ENCODE measurements around the gene ALK. TPM values are rescaled to one million over a fixed set of nuclear protein-coding genes. Genes with fewer than 3 reads are reported as not detected.

Gene ALK
- total RNA-seq, 2 donors from 2014 or later: 0.16 to 0.26 TPM

- Histone ChIP-seq H3K36me3 (no peaks in the 10 kb centered on the region), H3K27ac (no peak overlapping the region), H3K4me1 (no peaks in the 10 kb centered on the region), H3K9me3 (no peaks in the 10 kb centered on the region), H3K27me3 (no peaks in the 10 kb centered on the region), H3K4me3 (no peak overlapping the region)
- DNase-seq (ENCODE audit: low spot score): no peak
- TF ChIP-seq CTCF (IDR thresholded peaks at IDR 0.05): no peak
These were observed 567.9 kb downstream of the ALK start for GRCh38 chr2:29353403-29353991.

DNA sequence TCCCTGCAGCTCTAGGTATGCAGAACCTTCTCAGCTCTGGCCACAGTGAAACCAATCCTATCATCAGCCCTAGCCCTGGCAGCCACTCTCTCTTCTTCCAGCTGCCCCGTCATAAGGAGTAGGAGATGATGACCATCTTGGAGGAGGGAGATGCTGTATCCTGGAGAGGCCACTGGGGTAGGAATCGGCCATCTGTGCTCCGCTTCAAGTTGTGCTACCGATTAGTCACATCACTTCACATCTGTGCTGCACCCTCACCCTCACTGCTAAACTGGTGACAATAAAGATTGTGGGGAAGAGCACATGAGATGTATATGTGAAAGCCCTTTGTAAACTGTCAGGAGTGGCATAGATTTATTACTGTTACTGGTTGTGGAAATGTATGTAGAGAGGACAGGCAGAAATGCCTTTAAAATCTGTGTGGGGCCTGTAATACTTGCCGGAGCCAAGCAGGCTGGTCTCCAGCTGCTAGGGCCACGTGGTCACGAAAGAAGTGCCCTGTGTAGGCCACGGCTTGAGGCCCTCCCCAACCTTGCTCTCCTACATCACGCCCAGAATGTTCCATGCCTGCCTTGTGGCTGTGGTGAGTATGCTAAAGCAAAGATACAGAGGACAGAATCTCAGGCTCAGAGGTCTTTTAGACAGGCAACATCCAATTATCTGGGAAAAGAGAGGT, 569.3 kb downstream of the ALK start:
- Histone ChIP-seq H3K9me3 (no peaks in the 10 kb centered on the region), H3K27me3 (no peaks in the 10 kb centered on the region), H3K36me3 (no peaks in the 10 kb centered on the region), H3K27ac (no peak overlapping the region), H3K4me3 (no peak overlapping the region), H3K4me1 (no peaks in the 10 kb centered on the region)
- DNase-seq (ENCODE audit: low spot score): no peak
- TF ChIP-seq CTCF (IDR thresholded peaks at IDR 0.05): no peak

DNA sequence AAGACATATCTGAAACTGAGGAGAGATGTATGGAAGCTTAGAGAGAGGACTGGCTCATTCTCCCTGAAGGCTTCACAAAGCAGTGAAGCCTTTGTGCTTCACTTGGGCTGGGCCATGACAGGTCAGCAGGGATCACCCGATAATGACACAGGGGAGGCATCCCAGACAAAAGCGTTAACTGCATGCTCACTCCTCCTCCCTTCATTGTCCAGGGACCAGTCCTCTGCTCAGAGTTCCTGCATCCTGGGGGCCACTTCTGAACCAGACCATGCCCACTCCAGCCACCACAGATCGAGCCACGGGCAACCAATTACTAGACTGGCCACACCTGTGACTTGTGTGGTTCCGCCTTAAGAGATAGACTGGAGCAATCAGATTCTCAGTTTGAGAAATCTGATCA, 570.1 kb downstream of the ALK start:
- TF ChIP-seq CTCF (IDR thresholded peaks at IDR 0.05): no peak
- Histone ChIP-seq H3K4me1 (no peaks in the 10 kb centered on the region), H3K36me3 (no peaks in the 10 kb centered on the region), H3K9me3 (no peaks in the 10 kb centered on the region), H3K4me3 (no peak overlapping the region), H3K27ac (no peak overlapping the region), H3K27me3 (no peaks in the 10 kb centered on the region)
- DNase-seq (ENCODE audit: low spot score): no peak

DNA sequence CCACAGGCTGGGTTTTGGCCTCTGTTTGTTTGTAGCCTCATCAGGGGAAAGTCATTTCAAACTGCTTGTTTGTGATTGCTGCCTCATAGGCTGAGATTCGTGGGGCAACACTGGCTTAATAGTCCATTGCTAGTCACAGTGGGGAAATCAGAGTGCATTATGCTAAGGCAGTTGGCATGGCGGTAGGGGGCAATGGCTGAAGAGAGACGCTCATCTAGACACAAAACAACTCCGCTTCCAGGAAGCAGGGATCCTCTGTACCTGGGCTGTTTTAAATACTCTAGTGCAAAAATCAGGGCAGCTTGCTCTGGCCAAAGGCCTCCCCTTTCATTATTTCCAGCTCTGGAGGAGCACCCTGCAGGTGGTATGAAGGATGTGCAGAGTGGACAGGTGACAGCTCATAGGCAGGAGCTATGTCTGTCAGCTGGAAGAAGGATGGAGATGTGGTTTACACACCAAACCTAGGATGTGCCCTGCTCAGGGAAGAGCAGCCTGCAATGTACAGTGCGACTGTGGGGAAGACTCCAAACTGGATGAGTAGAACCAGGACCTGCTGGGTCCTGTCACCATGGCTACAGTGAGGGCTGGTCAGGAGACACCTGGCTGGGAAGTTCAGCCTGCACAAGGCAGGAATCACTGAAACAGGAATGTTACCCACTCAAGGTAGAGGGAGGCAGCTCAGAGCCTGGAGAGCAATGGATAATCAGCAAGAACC, 571.9 kb downstream of the ALK start:
- no peak overlapping the region for H3K4me3 ChIP-seq
- no peaks in the 10 kb centered on the region for H3K4me1 ChIP-seq

DNA sequence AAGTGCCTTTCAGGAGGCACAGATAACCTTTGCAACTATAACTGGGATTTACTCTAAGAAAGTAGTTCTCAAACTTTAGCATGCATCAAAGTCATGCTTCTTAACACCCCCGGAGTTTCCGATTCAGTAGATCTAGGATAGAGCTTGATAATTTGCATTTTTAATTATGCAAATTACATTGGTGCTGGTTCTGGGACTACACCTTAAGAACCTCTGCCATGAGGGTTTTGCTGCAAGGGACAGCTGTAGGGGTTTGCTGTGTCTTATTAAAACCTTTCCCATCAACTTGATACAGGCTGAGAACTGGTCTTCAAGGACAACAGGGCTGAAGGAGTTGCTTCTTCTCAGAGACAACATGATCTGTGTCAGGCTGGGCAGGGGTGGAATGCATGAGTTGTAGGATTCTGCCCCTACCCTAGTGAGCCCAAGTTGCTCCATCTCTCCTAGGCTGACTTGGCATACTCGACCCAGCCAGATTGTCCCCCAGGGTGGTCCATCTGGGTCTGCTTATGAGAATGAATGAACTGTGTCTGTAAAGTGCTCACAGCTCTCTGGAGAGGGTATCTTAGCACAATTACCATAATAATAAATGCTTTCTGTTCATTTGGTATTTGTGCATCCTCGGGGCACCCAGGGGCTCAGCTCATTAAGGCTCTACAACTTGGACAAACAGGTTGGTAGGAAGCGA, 573.5 kb downstream of the ALK start:
- DNase-seq (ENCODE audit: low spot score): no peak
- H3K36me3 ChIP-seq: no peaks in the 10 kb centered on the region
- H3K27ac ChIP-seq: no peak overlapping the region
- H3K9me3 ChIP-seq: no peaks in the 10 kb centered on the region
- H3K4me1 ChIP-seq: no peaks in the 10 kb centered on the region
- no peak overlapping the region for H3K4me3 ChIP-seq
- no peaks in the 10 kb centered on the region for H3K27me3 ChIP-seq
- no peak for TF ChIP-seq CTCF (IDR thresholded peaks at IDR 0.05)

More for the DNA sequence above, 571.9 kb downstream of the ALK start:
- DNase-seq (ENCODE audit: low spot score): no peak
- no peaks in the 10 kb centered on the region for H3K36me3 ChIP-seq
- H3K27ac ChIP-seq: no peak overlapping the region
- no peaks in the 10 kb centered on the region for H3K9me3 ChIP-seq
- TF ChIP-seq CTCF (IDR thresholded peaks at IDR 0.05): no peak
- no peaks in the 10 kb centered on the region for H3K27me3 ChIP-seq

All from right atrium auricular region (tissue), 2 donors.